Motor neuron (in vitro differentiated cells): ENCODE data around the gene UBE2F. TPM values are rescaled to one million over a fixed set of nuclear protein-coding genes. Genes with fewer than 3 reads are reported as not detected.

ENCODE experiments used
- ATAC-seq, 8 experiments: fragments of 200-7000 bp; cut with Tn5 transposase; replicated peaks in 6 of 8; 2 replicates each; pipeline ENCODE4 v1.8.0; 2021; ENCODE audit warnings: mild to moderate bottlenecking in 8 of 8, moderate library complexity in 8 of 8
- H3K27ac ChIP-seq, 2 donors: fragments of 250-450 bp; sonication (Bioruptor Pico); 2 replicates each; pipeline ENCODE4 v1.9.0; 2021; ENCODE audit warnings: antibody characterized with exemption in 2 of 2, mild to moderate bottlenecking in 2 of 2, moderate library complexity in 1 of 2
- H3K4me1 ChIP-seq, 2 donors: fragments of 250-450 bp; sonication (Bioruptor Pico); replicated peaks in 1 of 2; 2 replicates each; pipeline ENCODE4 v1.6.1; 2021; ENCODE audit warnings: antibody characterized with exemption in 2 of 2, mild to moderate bottlenecking in 2 of 2, moderate library complexity in 1 of 2
- H3K4me3 ChIP-seq, 5 donors: fragments of 250-450 bp; sonication (Bioruptor Pico); 2 replicates each; pipeline ENCODE4 v1.9.0; 2021; ENCODE audit warnings: antibody characterized with exemption in 5 of 5, mild to moderate bottlenecking in 5 of 5, moderate library complexity in 4 of 5
- WGBS, 10 experiments: fragments of 450-650 bp; shearing (Covaris generic); methylation state at CpG; one replicate each; pipeline ENCODE4 v1.0.0; 2022; 5-methylcytosine and 5-hydroxymethylcytosine counted together
- in situ Hi-C, 9 experiments: fragments of 400-800 bp; cut with MboI; loops; one replicate each; pipeline ENCODE4 v1.15.0; 2021; ENCODE audit warnings: low sequenced_read_pairs in 9 of 9, low pct_unique_long_range_greater_than_20kb in 2 of 9; ENCODE audit not compliant: unreplicated experiment in 9 of 9
- total RNA-seq, 8 experiments: library from RNA; unstranded; fragments of 300-600 nt; gene quantifications; 2 replicates each; pipeline versions ENCODE4 v1.2.3 to v1.2.4, GENCODE V29; 2022

The UBE2F gene
- total RNA-seq, 8 experiments from 2014 or later: 18.2 to 65.1 (median 33.0) TPM

- 33 to 100% (median 62%) methylated on average over 1 to 6 of the region's 9 CpGs; no CpG with 5 or more reads in 1 of the 10 experiments for WGBS, 10 experiments
- H3K27ac ChIP-seq: no peak overlapping the region
- H3K4me1 ChIP-seq: no peaks in the 10 kb centered on the region
- H3K4me3 ChIP-seq: no peak overlapping the region
- in situ Hi-C loops: no loop called here
- peak in 2 of 8 experiments; percentile 40 to 73 for ATAC-seq
Observed at GRCh38 chr2:237996021-237996593, 29.3 kb downstream of the UBE2F start.

- no peak overlapping the region for H3K27ac ChIP-seq
Observed at GRCh38 chr2:237997521-237997920, 30.7 kb downstream of the UBE2F start.

GRCh38 chr2:237998530-237998929 lies 31.7 kb downstream of the UBE2F start:
- no peaks in the 10 kb centered on the region for H3K4me1 ChIP-seq
- WGBS, 10 experiments: 79 to 100% (median 97%) methylated on average over 1 to 4 of the region's 4 CpGs
- no peak for ATAC-seq
- in situ Hi-C loops: no loop called here
- no peak overlapping the region for H3K4me3 ChIP-seq
- no peak overlapping the region for H3K27ac ChIP-seq

More at GRCh38 chr2:237997521-237997920, 30.7 kb downstream of the UBE2F start:
- WGBS, 10 experiments: 60 to 100% (median 71%) methylated on average over 2 to 4 of the region's 4 CpGs; no CpG with 5 or more reads in 1 of the 10 experiments
- ATAC-seq: no peak
- no peak overlapping the region for H3K4me3 ChIP-seq
- in situ Hi-C loops: no loop called here
- no peaks in the 10 kb centered on the region for H3K4me1 ChIP-seq

GRCh38 chr2:238003234-238004031 lies 36.6 kb downstream of the UBE2F start:
- WGBS, 10 experiments: 72 to 96% (median 81%) methylated on average over 2 to 7 of the region's 7 CpGs
- Histone ChIP-seq H3K27ac (no peak overlapping the region), H3K4me1 (no peaks in the 10 kb centered on the region), H3K4me3 (no peak overlapping the region)
- ATAC-seq: no peak
- in situ Hi-C loops: no loop called here

GRCh38 chr2:238004077-238004830 lies 37.4 kb downstream of the UBE2F start:
- in situ Hi-C loops: no loop called here
- H3K4me3 ChIP-seq: no peak overlapping the region
- H3K27ac ChIP-seq: no peak overlapping the region
- ATAC-seq: no peak
- H3K4me1 ChIP-seq: no peaks in the 10 kb centered on the region
- WGBS, 10 experiments: 93 to 100% (median 100%) methylated on average over 2 to 3 of the region's 3 CpGs

- no peak overlapping the region for H3K4me3 ChIP-seq
- in situ Hi-C loops: no loop called here
- no peak for ATAC-seq
- H3K4me1 ChIP-seq: no peaks in the 10 kb centered on the region
- 83 to 100% (median 93%) methylated on average over 1 of the region's 1 CpG; no CpG with 5 or more reads in 6 of the 10 experiments for WGBS, 10 experiments
- no peak overlapping the region for H3K27ac ChIP-seq
Observed at GRCh38 chr2:238005528-238005927, 38.7 kb downstream of the UBE2F start.

GRCh38 chr2:238006510-238006909 lies 39.7 kb downstream of the UBE2F start:
- Histone ChIP-seq H3K4me3 (no peak overlapping the region), H3K4me1 (no peaks in the 10 kb centered on the region), H3K27ac (no peak overlapping the region)
- in situ Hi-C loops: no loop called here
- ATAC-seq: no peak

- ATAC-seq: no peak
- Histone ChIP-seq H3K4me3 (no peak overlapping the region), H3K27ac (no peak overlapping the region), H3K4me1 (no peaks in the 10 kb centered on the region)
- in situ Hi-C loops: no loop called here
- WGBS, 10 experiments: 60 to 100% (median 90%) methylated on average over 1 to 5 of the region's 6 CpGs; no CpG with 5 or more reads in 4 of the 10 experiments
Observed at GRCh38 chr2:238007924-238008323, 41.1 kb downstream of the UBE2F start.

GRCh38 chr2:238009563-238009962 lies 42.7 kb downstream of the UBE2F start:
- WGBS, 10 experiments: 0 to 100% (median 78%) methylated on average over 1 to 2 of the region's 2 CpGs; no CpG with 5 or more reads in 2 of the 10 experiments
- in situ Hi-C loops: no loop called here
- no peak overlapping the region for H3K4me3 ChIP-seq
- no peak for ATAC-seq
- H3K27ac ChIP-seq: no peak overlapping the region
- no peaks in the 10 kb centered on the region for H3K4me1 ChIP-seq

GRCh38 chr2:238010572-238010971 lies 43.8 kb downstream of the UBE2F start:
- Histone ChIP-seq H3K4me1 (no peaks in the 10 kb centered on the region), H3K4me3 (no peak overlapping the region), H3K27ac (no peak overlapping the region)
- ATAC-seq: no peak
- in situ Hi-C loops: no loop called here
- WGBS, 10 experiments: 80 to 100% (median 100%) methylated on average over 1 of the region's 1 CpG; no CpG with 5 or more reads in 5 of the 10 experiments

GRCh38 chr2:238013806-238014205 lies 47.0 kb downstream of the UBE2F start:
- Histone ChIP-seq H3K27ac (no peak overlapping the region), H3K4me1 (no peaks in the 10 kb centered on the region), H3K4me3 (no peak overlapping the region)
- in situ Hi-C loops: no loop called here
- WGBS, 10 experiments: 63 to 100% (median 97%) methylated on average over 1 to 7 of the region's 7 CpGs; no CpG with 5 or more reads in 1 of the 10 experiments
- ATAC-seq: no peak

GRCh38 chr2:238015705-238016104 lies 48.9 kb downstream of the UBE2F start:
- in situ Hi-C loops: no loop called here
- Histone ChIP-seq H3K4me3 (no peak overlapping the region), H3K4me1 (no peaks in the 10 kb centered on the region), H3K27ac (no peak overlapping the region)
- no peak for ATAC-seq
- 0 to 100% (median 88%) methylated on average over 1 to 3 of the region's 4 CpGs; no CpG with 5 or more reads in 7 of the 10 experiments for WGBS, 10 experiments

GRCh38 chr2:238016526-238016925 lies 49.7 kb downstream of the UBE2F start:
- H3K4me3 ChIP-seq: no peak overlapping the region
- no peaks in the 10 kb centered on the region for H3K4me1 ChIP-seq
- in situ Hi-C loops: no loop called here
- WGBS, 10 experiments: 72 to 100% (median 96%) methylated on average over 1 to 8 of the region's 8 CpGs; no CpG with 5 or more reads in 1 of the 10 experiments
- no peak for ATAC-seq
- H3K27ac ChIP-seq: no peak overlapping the region
